Forelimb muscle (tissue), 1 donor: ENCODE measurements around the gene GRAMD1A. TPM values are rescaled to one million over a fixed set of nuclear protein-coding genes. Genes with fewer than 3 reads are reported as not detected.
"Not testable (repeated sequence)": the region's sequence is repeated elsewhere in the genome, so short reads cannot be mapped to it uniquely, and the experiment has no call there.

Experiments used
- DNase-seq: peaks from one replicate; pipeline ENCODE4 v3.0.0-alpha.2; 2013; ENCODE audit warnings: low read depth
- polyA plus RNA-seq: library from polyadenylated mRNA; unstranded; fragments of 120-200 nt; gene quantifications from one replicate; pipeline ENCODE4 v1.2.1, GENCODE V29; 2013; ENCODE audit not compliant: insufficient read length

GRAMD1A gene
- polyA plus RNA-seq, 1 donor, result 41.0 TPM

DNA sequence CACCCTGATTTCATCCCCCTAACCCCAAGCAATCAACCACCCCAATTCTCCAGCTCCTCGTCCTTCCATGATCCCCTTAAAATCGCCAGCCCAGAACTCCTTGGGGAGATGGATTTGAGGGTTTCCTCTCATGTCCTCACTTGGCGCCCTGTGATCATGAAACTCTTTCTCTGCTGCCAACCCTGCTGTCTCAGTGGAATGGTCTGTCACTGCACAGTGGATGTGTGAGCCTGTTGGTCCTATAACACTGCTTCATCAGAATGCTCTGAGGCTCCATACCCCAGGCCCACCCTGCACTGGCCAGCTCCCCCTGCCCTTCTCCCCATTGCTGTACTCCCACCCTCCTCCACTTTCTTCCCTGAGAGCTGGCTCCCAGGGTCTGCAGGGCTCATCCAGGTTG, 23.5 kb upstream of the GRAMD1A start:
- DNase-seq, result no peak

- no peak for DNase-seq
Measured at GRCh38 chr19:34979819-34980640, 20.1 kb upstream of the GRAMD1A start.

- DNase-seq, result no peak
Measured at GRCh38 chr19:34982275-34982674, 17.8 kb upstream of the GRAMD1A start.

DNA sequence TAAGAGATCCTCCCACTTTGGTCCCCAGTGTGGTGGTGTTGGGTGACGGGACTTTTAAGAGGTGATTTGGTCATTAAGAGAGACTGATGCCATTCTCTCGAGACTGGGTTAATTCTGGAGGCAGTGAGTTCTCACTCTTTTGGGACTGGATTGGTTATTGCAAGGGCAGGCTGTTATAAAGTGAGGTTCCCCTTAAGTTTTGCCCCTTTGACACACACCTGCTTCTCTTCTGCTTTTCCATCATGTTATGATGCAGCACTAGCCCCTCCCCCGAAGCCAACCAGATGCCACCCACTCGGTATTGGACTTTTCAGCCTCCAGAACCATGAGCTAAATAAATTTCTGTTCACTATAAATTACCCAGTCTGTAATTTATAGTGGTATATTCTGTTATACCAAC, 16.3 kb upstream of the GRAMD1A start:
- no peak for DNase-seq

DNA sequence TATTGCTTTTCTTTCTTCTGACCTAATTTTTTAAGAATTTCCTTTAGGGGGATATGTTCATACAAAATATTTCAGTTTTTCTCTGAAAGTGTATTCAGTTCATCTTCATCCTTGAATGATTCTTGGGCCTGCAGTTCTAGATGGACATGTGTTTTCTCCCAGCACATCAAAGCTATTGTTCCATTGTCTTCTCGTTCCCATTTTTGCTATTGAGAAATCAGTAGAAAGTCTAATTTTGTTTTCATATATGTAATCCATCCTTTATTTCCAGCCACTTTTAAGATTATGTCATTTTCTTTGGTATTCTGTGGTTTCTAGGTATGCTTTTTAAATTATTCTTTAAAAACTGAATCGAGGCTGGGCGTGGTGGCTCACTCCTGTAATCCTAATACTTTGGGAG, 15.8 kb upstream of the GRAMD1A start:
- DNase-seq, result no peak

DNA sequence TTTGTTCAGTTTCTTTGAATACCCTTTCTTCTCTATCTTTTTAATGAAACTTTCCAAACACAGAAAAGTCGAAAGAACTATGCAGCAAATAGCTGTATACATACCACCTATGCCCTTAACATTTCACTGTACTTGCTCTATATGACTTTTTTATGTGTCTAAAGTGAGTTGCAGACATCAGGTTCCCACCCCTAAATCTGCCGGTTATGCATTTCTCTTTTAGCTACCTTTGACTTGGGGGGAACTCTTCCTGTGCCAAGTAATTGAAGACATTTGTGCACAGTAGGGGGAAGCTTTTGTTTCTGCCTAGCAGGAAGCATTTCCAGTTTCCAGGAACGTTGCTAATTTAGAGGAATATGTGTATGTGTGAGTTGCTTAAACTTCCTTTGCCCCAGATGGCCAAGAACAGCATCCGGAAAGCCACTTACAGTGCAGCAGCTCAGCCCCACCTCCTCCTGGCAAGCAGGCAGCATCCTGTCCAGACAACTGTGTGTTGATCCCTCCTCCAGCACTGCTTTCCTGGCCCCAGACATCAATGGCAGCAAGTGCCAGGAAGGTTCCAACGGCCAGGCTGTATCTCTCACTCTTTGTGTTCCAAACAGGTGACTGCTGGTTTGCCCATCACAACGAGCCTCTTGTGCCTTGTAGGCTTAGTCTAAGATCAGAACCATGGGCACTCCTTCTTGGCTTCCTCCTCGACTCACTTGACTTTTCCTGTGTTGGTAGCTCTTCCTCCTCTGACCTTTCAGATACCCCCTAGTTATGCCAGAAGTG, 14.7 kb upstream of the GRAMD1A start:
- no peak for DNase-seq

DNA sequence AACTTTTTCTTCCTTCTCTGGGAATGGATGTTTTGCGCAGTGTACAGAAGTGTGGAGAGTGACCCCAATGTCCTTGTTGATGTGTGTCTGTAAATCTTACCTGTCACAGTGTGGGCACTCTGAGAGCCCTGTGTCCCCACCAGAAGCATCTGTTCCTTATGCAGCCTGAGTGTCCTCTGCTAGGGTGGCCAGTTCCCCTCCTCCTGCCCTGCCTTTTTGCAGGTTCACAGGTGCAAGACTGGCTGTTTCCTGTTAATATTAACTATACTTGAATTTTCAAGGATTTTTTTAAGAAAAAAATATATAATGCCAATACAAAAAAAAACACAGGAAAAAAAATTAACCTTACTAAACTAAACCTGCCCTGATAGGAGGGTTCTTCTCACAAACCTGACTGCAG, 12.0 kb upstream of the GRAMD1A start:
- no peak for DNase-seq

DNA sequence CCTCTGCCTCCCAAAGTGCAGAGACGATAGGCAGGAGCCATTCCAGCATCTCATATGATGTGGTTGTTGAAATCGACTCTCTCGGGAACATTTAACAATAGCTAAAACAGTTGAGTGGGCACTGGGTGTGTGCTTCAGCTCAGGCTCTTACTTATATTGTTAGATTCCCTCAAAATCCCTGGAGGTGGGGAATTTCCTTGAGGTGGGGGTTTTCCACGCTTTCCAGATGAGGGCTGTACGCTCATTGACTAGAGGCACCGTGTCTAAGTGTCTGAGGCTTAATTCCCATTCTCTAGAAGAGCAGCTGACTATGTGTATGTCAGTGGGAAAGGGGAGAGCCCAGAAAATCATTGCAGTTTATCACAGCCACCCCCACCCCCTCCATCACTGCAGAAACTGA, 10.8 kb upstream of the GRAMD1A start:
- no peak for DNase-seq

DNA sequence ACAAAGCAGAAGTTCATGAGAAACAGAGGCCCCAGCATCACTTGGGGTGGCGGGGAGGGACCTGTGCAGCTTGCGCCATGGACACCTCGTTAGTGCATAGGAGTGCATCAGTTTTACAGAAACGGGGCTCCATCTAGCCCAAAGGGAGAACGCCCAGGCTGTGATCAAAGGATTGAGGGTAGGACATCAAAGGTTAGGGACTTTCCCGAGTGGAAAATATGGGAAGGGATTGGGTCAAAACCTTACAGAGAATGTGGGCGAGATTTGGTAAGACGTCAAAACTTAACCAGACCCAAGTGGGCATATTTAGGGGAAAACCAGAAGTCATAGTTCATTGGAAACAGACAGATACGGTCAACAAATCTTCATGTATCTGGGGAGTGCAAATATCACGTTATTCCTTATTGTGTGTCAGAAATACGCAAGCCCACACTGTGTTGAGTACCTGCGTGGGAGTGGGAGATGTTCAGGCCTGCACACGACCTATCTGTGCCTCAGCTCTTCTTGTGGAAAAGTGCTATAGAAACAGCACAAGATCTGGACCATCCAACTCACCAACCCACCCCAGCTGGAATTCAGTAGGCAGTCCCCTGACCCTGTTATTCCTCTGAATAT, 9.4 kb upstream of the GRAMD1A start:
- no peak for DNase-seq

GRCh38 chr19:34991542-34992333, 8.4 kb upstream of the GRAMD1A start:
- no peak for DNase-seq

DNA sequence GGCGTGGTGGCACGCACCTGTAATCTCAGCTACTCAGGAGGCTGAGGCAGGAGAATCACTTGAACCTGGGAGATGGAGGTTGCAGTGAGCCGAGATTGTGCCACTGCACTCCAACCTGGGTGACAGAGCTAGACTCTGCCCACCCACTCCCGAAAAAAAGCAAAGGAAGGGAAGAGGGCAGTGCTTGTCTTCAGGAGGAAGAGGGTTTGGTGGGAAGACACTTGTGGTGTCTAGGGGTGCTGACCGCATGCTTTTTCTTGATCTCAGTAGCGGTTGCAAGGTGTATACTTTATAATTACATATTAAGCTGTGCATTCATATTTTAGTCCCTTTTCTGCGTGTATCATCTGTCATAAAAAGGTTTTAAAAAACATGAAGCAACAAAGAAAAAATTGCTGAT, 7.5 kb upstream of the GRAMD1A start:
- DNase-seq, result not testable (repeated sequence)

DNA sequence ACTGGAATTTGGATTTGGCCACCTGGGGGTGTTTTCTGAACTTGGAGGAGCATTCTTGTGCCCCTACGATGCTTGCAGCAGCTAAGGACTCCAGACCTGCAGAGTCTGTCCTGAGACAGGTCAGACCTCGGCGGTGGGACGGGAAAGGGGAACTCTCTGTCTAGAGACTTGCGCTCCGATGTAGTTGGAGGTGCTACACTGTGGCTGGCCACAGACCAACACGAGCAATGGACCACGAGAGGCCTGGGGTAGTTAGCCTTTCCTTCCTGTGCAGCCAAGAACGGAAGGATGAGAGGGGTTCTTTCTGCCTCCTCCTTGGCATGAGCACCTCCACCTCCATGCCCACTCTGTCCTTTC, 5.9 kb upstream of the GRAMD1A start:
- DNase-seq, result no peak

GRCh38 chr19:34994643-34995541, 5.2 kb upstream of the GRAMD1A start:
- no peak for DNase-seq

GRCh38 chr19:34995551-34995950, 4.6 kb upstream of the GRAMD1A start:
- DNase-seq, result no peak

DNA sequence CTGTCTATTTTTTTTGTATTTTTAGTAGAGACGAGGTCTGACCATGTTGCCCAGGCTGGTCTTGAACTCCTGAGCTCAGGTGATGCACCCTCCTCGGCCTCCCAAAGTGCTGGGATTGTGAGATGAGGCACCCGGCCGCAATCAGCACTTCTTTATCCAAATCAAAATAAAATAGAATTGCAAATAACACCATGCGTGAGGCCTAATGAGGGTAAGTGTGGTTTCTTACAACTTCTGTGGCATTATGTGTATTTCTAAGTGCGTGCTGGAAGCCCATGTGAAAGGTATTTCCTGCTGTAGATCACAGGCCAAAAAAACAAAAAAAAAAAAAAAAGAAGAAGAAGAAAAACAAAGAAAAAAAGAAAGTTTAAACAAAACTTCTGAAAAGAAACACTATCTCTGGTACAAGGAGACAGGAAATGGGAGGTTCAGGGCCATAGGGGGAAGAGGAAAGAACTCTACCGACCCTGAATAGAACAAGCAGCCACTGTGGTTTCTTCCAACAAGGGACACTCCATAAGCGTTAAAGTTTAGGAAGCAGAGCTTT, 3.0 kb upstream of the GRAMD1A start:
- DNase-seq, result no peak

GRCh38 chr19:34998224-34998623, 1.9 kb upstream of the GRAMD1A start:
- not testable (repeated sequence) for DNase-seq

DNA sequence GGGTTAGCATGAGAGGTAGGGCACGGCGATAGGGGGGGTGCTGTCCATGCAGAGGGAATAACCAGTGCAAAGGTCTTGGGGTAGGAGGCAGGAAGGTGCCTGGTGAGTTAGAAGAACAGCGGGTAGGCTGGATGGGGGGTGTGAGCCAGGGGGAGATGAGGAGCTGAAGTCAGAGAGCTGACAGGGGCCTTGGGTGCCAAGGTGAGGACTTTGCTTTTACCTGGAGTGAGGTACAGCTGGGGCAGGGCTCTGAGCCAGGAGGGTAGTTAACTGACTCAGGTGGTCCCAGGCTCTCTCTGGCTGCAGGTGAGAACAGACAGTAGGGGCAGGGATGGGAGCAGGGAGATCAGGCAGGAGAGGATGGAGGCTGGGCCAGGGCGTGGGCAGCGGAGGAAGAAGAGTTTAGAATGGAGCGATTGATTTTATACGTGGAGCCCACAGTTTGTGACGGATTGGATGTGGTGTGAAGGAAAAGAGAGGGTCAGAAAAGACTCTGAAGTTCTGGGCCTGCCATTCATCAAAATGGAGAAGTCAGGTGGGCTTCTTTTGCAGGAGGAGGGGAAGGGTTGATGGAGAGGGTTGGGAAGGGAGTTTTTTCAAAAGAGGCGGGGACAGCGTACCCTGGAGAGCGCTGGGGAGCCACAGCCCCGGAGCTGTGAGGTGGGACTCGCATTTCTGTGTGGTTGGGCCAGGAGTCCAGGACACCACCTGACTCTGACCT, 1.2 kb upstream of the GRAMD1A start:
- no peak for DNase-seq

- DNase-seq, result no peak
Measured at GRCh38 chr19:35000338-35000646, 169 bp downstream of the GRAMD1A start.

GRCh38 chr19:35000647-35001501, 751 bp downstream of the GRAMD1A start:
- no peak for DNase-seq
